Eye (tissue), 1 donor: Measurements from ENCODE around the gene ALG14.

Source experiments
- DNase-seq: peaks from one replicate; pipeline ENCODE4 v3.0.0-alpha.2; 2015

The ALG14 gene

GRCh38 chr1:94979656-94980581, 92.8 kb downstream of the ALG14 start:
- DNase-seq, result no peak

- no peak for DNase-seq
Observed at GRCh38 chr1:94979131-94979530, 93.6 kb downstream of the ALG14 start.

- no peak for DNase-seq
Observed at GRCh38 chr1:94978401-94978800, 94.3 kb downstream of the ALG14 start.

GRCh38 chr1:94976971-94977548, 95.7 kb downstream of the ALG14 start:
- DNase-seq, result no peak

- DNase-seq, result no peak
Observed at GRCh38 chr1:94974824-94975223, 97.9 kb downstream of the ALG14 start.

GRCh38 chr1:94974241-94974640, 98.5 kb downstream of the ALG14 start:
- peak; percentile 69 for DNase-seq

- no peak for DNase-seq
Observed at GRCh38 chr1:94973309-94973922, 99.3 kb downstream of the ALG14 start.

GRCh38 chr1:94971491-94971924, 101.2 kb downstream of the ALG14 start:
- DNase-seq, result peak; percentile 61

GRCh38 chr1:94970783-94971182, 102.0 kb downstream of the ALG14 start:
- DNase-seq, result no peak

GRCh38 chr1:94969137-94969536, 103.6 kb downstream of the ALG14 start:
- DNase-seq, result no peak

GRCh38 chr1:94966033-94966432, 106.7 kb downstream of the ALG14 start:
- DNase-seq, result no peak

GRCh38 chr1:94963864-94964263, 108.9 kb downstream of the ALG14 start:
- DNase-seq, result no peak

GRCh38 chr1:94962409-94963265, 110.1 kb downstream of the ALG14 start:
- DNase-seq, result peak; percentile 54

- no peak for DNase-seq
Observed at GRCh38 chr1:94961988-94962387, 110.8 kb downstream of the ALG14 start.

GRCh38 chr1:94961582-94961981, 111.2 kb downstream of the ALG14 start:
- no peak for DNase-seq

- DNase-seq, result no peak
Observed at GRCh38 chr1:94958081-94958480, 114.7 kb downstream of the ALG14 start.

GRCh38 chr1:94955767-94956632, 116.8 kb downstream of the ALG14 start:
- DNase-seq, result no peak

GRCh38 chr1:94954263-94955220, 118.2 kb downstream of the ALG14 start:
- DNase-seq, result no peak

GRCh38 chr1:94953746-94954145, 119.0 kb downstream of the ALG14 start:
- no peak for DNase-seq

GRCh38 chr1:94953107-94953506, 119.6 kb downstream of the ALG14 start:
- no peak for DNase-seq

GRCh38 chr1:94952539-94952938, 120.2 kb downstream of the ALG14 start:
- DNase-seq, result no peak
